HL-60 (cell line): ENCODE results near the gene TRAPPC14.
"Not testable (repeated sequence)": the region's sequence is repeated elsewhere in the genome, so short reads cannot be mapped to it uniquely, and the experiment has no call there.

Experiments
- DNase-seq, 2 experiments: peaks; one replicate each; pipeline ENCODE4 v3.0.0-alpha.2; 2010 to 2020; ENCODE audit warnings: low read depth in 1 of 2, low spot score in 1 of 2
- H3K27ac ChIP-seq: fragments of 250-450 bp; sonication (Bioruptor Pico); replicated peaks from 2 replicates; pipeline ENCODE4 v1.5.1; 2020; ENCODE audit warnings: mild to moderate bottlenecking, moderate library complexity
- H3K27me3 ChIP-seq: fragments of 250-450 bp; sonication (Bioruptor Pico); 2 replicates; pipeline ENCODE4 v1.5.1; 2021; ENCODE audit warnings: mild to moderate bottlenecking, moderate library complexity; ENCODE audit not compliant: insufficient read depth, poor library complexity, severe bottlenecking
- H3K4me3 ChIP-seq: replicated peaks from 2 replicates; pipeline ENCODE4 v1.5.1; 2011; ENCODE audit warnings: mild to moderate bottlenecking, control low read depth, low read length; ENCODE audit not compliant: insufficient read depth
- GABPA ChIP-seq: IDR thresholded peaks from 2 replicates; pipeline ENCODE4 v1.6.1; 2012; ENCODE audit warnings: low read depth
- POLR2AphosphoS5 ChIP-seq: IDR thresholded peaks from 2 replicates; pipeline ENCODE4 v1.6.1; 2012; ENCODE audit warnings: low read depth
- REST ChIP-seq: IDR thresholded peaks from 2 replicates; pipeline ENCODE4 v1.6.1; 2012; ENCODE audit warnings: low read depth; ENCODE audit not compliant: insufficient replicate concordance
- SPI1 ChIP-seq: IDR thresholded peaks from 2 replicates; pipeline ENCODE4 v1.6.1; 2012; ENCODE audit warnings: low read depth, mild to moderate bottlenecking, borderline replicate concordance
- TF ChIP-seq, protein P1 (sequence below): IDR thresholded peaks from one replicate; pipeline ENCODE4 v1.5.1; 2011; ENCODE audit warnings: low read length, control low read depth, inconsistent platforms; ENCODE audit not compliant: insufficient read depth

TRAPPC14 gene

DNA sequence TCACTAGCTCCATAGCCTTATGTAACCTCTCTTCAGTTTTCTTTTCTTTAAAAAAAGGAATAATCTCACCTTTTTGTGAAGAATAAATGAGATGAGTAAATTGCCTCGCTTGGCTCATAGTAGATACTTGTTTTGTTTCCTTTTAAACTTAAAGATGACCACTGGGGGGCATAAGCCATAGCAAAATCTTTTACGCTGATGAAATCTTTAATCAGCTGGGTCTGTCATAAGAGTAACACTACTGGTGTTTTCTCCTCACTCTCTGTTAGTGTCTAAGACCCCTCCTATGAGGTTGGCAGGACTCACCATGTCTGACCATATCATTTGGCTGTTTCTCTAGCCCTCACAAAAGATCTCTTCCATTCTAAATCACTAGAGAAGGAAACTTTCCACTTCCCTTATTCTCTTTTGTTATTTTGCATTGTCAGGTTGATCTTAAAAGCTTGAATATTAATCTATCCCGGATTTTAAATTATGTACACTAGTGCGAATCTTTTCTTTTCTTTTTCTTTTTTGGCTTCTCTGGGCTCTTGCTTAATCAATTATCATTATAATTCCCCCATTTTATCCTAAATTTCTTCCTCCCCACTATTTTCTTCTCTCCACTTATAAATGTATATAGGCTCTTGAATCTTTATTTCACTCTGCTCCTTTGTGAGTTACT lies 31.7 kb upstream of the TRAPPC14 start:
- TF ChIP-seq POLR2AphosphoS5 (no peak), SPI1 (peak; percentile 73), GABPA (no peak), REST (no peak)
- TF ChIP-seq, protein P1, sequence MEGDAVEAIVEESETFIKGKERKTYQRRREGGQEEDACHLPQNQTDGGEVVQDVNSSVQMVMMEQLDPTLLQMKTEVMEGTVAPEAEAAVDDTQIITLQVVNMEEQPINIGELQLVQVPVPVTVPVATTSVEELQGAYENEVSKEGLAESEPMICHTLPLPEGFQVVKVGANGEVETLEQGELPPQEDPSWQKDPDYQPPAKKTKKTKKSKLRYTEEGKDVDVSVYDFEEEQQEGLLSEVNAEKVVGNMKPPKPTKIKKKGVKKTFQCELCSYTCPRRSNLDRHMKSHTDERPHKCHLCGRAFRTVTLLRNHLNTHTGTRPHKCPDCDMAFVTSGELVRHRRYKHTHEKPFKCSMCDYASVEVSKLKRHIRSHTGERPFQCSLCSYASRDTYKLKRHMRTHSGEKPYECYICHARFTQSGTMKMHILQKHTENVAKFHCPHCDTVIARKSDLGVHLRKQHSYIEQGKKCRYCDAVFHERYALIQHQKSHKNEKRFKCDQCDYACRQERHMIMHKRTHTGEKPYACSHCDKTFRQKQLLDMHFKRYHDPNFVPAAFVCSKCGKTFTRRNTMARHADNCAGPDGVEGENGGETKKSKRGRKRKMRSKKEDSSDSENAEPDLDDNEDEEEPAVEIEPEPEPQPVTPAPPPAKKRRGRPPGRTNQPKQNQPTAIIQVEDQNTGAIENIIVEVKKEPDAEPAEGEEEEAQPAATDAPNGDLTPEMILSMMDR, result peak; percentile 7
- no peaks in the 10 kb centered on the region for H3K27me3 ChIP-seq
- H3K4me3 ChIP-seq, result no peak overlapping the region
- H3K27ac ChIP-seq, result no peak overlapping the region
- DNase-seq, result peak in 1 of 2 experiments; percentile 24

DNA sequence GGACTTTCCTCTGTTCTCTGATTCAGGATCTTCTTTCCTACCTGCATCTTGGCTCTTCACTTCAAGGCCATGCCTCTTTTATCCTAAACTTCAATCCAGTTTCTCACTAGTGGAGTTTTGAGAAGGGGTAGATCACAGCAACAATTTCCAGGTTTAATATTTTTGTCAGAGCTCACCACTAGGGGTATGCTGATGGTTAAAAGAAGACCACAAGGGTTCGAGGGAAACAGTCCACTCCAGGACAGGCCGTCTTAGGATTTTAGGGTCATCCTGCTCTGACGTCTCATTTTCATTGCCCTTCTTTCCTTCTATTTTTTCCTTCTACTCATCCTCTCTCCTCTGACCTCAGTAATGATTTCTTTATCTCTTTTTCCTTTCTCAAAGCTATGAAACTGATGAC lies 30.5 kb upstream of the TRAPPC14 start:
- H3K27ac ChIP-seq, result no peak overlapping the region
- TF ChIP-seq POLR2AphosphoS5, result no peak
- TF ChIP-seq SPI1, result no peak
- TF ChIP-seq REST, result no peak
- TF ChIP-seq GABPA, result no peak
- TF ChIP-seq, protein P1, result no peak
- DNase-seq, result no peak
- H3K4me3 ChIP-seq, result no peak overlapping the region
- no peaks in the 10 kb centered on the region for H3K27me3 ChIP-seq

- H3K4me3 ChIP-seq, result no peak overlapping the region
- TF ChIP-seq REST, result no peak
- no peak for TF ChIP-seq GABPA
- no peak for TF ChIP-seq SPI1
- TF ChIP-seq, protein P1, result no peak
- TF ChIP-seq POLR2AphosphoS5, result no peak
- no peak for DNase-seq
- H3K27me3 ChIP-seq, result no peaks in the 10 kb centered on the region
- no peak overlapping the region for H3K27ac ChIP-seq
Observed at GRCh38 chr7:100185726-100186125, 27.2 kb upstream of the TRAPPC14 start.

DNA sequence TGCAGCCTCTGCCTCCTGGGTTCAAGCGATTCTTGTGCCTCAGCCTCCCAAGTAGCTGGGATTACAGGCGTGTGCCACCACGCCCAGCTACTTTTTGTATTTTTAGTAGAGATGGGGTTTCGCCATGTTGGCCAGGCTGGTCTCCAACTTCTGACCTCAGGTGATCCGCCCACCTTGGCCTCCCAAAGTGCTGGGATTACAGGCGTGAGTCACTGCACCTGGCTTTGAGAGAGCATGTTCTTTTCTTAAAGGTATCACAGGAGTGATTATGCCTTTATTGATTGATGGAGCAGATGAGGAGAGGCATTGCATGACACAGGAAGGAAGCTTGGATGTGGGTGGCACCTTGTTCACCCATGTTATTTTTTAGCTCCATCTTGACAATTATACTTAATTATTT lies 24.6 kb upstream of the TRAPPC14 start:
- not testable (repeated sequence) for H3K27ac ChIP-seq, H3K27me3 ChIP-seq, DNase-seq, H3K4me3 ChIP-seq

GRCh38 chr7:100182616-100183015 lies 24.1 kb upstream of the TRAPPC14 start:
- H3K27me3 ChIP-seq, result not testable (repeated sequence)

GRCh38 chr7:100180084-100180483 lies 21.6 kb upstream of the TRAPPC14 start:
- H3K27ac ChIP-seq, H3K27me3 ChIP-seq, H3K4me3 ChIP-seq, DNase-seq: not testable (repeated sequence)

More at GRCh38 chr7:100182616-100183015, 24.1 kb upstream of the TRAPPC14 start:
- H3K4me3 ChIP-seq, DNase-seq, H3K27ac ChIP-seq: not testable (repeated sequence)
